Activated B cell treated with CpG ODN at 0.5 μM for 24 hours (primary cell): ENCODE data around the gene WBP2NL. TPM values are rescaled to one million over a fixed set of nuclear protein-coding genes. Genes with fewer than 3 reads are reported as not detected.
"Not testable (repeated sequence)": the region's sequence is repeated elsewhere in the genome, so short reads cannot be mapped to it uniquely, and the experiment has no call there.

Experiments
- ATAC-seq: fragments of 200-7000 bp; cut with Tn5 transposase; one replicate; pipeline ENCODE4 v1.10.0; 2021; ENCODE audit warnings: low read depth, mild to moderate bottlenecking, moderate library complexity
- CTCF ChIA-PET: fragments of 350-600 bp; sonication (Branson Sonifier 250); formaldehyde crosslinking; loops from one replicate; lab custom pipeline; 2021; ENCODE audit warnings: antibody characterized with exemption; lab: Charles Lee
- POLR2A ChIA-PET: fragments of 350-600 bp; sonication (Branson Sonifier 250); formaldehyde crosslinking; loops from one replicate; lab custom pipeline; 2021; ENCODE audit warnings: antibody characterized with exemption; lab: Charles Lee
- DNase-seq: peaks from one replicate; pipeline ENCODE4 v3.0.0; 2022
- H3K27ac Mint-ChIP-seq: one replicate; pipeline ENCODE4 v1.8.0; 2020; ENCODE audit warnings: mixed read lengths
- H3K27me3 Mint-ChIP-seq: one replicate; pipeline ENCODE4 v1.8.0; 2021; ENCODE audit warnings: mixed read lengths
- H3K36me3 Mint-ChIP-seq: one replicate; pipeline ENCODE4 v1.8.0; 2021; ENCODE audit warnings: low read depth, mixed read lengths
- H3K4me1 Mint-ChIP-seq: one replicate; pipeline ENCODE4 v1.8.0; 2021; ENCODE audit warnings: mixed read lengths
- H3K4me3 Mint-ChIP-seq: one replicate; pipeline ENCODE4 v1.8.0; 2020; ENCODE audit warnings: mild to moderate bottlenecking, mixed read lengths
- H3K9me3 Mint-ChIP-seq: one replicate; pipeline ENCODE4 v1.8.0; 2020; ENCODE audit warnings: mixed read lengths
- CTCF ChIP-seq: fragments of 200-600 bp; IDR thresholded peaks from one replicate; pipeline ENCODE4 v1.8.0; 2022; ENCODE audit warnings: antibody characterized with exemption, mild to moderate bottlenecking
- intact Hi-C: fragments of 100-400 bp; cut with micrococcal nuclease; formaldehyde crosslinking; loops from one replicate; pipeline ENCODE4 v1.15.1; 2024
- total RNA-seq: library from RNA; stranded (reverse); gene quantifications from 2 replicates; pipeline ENCODE4 v1.2.3, GENCODE V29; 2022

WBP2NL gene, protein sequence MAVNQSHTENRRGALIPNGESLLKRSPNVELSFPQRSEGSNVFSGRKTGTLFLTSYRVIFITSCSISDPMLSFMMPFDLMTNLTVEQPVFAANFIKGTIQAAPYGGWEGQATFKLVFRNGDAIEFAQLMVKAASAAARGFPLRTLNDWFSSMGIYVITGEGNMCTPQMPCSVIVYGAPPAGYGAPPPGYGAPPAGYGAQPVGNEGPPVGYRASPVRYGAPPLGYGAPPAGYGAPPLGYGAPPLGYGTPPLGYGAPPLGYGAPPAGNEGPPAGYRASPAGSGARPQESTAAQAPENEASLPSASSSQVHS
- total RNA-seq: 6.8 and 7.8 TPM in 2 replicates

DNA sequence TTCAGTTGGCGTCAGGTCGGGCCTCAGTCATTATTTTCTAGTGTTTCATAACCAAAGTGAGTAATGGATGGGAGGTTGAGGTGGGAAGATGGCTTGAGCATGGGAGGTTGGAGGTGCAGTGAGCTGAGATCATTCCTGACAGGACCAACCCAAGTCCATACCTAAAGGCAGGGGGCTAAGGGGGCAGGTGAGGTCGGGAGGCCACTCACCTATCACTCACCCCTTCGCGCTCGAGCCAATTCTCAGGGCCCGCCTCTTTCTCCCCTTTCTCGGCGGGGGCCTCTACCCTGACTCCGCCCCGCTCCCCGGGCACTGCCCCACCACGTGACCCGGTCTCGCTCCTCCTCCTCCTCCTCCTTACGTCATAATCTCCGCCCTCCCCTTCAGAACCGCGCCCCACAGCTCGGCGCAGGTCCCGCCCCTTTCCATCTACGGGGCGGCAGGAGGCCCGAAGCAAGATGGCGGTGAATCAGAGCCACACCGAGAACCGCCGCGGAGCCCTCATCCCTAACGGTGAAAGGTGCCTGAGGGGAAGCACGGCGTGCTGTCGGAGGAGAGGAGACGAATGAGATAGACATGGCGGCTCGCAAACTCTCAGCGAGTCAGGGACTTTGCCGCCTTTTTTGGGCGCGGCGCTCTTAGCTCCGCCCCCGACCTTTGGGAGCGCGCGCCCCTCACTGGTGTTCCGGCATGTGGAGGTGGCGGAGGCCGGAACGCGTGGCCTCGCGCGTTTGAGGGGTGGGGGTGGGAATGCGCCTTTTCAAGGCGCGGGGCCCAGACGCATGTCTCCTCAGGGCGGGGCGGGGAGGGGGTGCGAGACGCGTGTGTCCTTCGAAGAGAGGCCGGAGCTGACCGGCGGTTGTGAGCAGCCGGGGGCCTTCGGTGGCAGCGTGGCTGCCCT is at the start of gene WBP2NL:
WBP2NL (plus strand) TSS at position 428 of the 901 bp plus-strand sequence; CDS start at position 459, 31 bp downstream.
- intact Hi-C loops: loop anchor here (1.0 to 5.0 kb wide), 5 partner anchors 34 to 618 kb away; partner anchors contain the start of genes NAGA, SMDT1 and TEF
- POLR2A ChIA-PET: interaction anchor here (0.6 to 2.6 kb wide), 30 partner anchors 9 to 1016 kb away, joined by 3 to 38 read pairs (median 4); partner anchors contain the start of genes CCDC134, NAGA, NDUFA6 and SMDT1
- ATAC-seq (peak; percentile 96), DNase-seq (peak; percentile 83)
- Mint-ChIP-seq H3K4me3 (peak within 1 kb of the TSS; percentile 98), H3K36me3 (peaks cover 17% of the 10 kb centered on the region), H3K27me3 (no peaks in the 10 kb centered on the region), H3K27ac (peak within 1 kb of the TSS; percentile 98), H3K4me1 (peaks cover 22% of the 10 kb centered on the region), H3K9me3 (no peaks in the 10 kb centered on the region)
- no peak for TF ChIP-seq CTCF
- CTCF ChIA-PET: interaction anchor here (0.7 kb wide), 1 partner anchor 169 kb away, joined by 3 read pairs; no protein-coding TSS in a partner anchor

DNA sequence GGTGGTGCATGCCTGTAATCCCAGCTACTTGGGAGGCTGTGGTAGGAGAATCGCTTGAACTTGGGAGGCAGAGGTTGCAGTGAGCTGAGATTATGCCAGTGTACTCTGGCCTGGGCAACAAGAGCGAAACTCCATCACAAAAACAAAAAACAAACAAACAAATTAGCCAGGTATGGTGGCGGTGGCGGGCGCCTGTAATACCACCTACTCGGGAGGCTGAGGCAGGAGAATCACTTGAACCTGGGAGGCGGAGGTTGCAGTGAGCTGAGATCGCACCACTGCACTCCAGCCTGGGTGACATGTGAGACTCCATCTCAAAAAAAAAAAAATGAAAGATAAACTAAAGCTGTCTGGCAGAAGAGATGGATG is 49.7 kb upstream of the WBP2NL start:
- CTCF ChIA-PET: interaction anchor here (1.3 to 1.4 kb wide), 3 partner anchors 8 to 202 kb away, joined by 3 to 5 read pairs (median 3); no protein-coding TSS in a partner anchor
- ATAC-seq, H3K27me3 Mint-ChIP-seq, H3K36me3 Mint-ChIP-seq, DNase-seq, H3K9me3 Mint-ChIP-seq: not testable (repeated sequence)
- Mint-ChIP-seq H3K4me3 (peak overlapping the region; percentile 61), H3K4me1 (peaks cover 66% of the 10 kb centered on the region), H3K27ac (peak overlapping the region; percentile 87)
- POLR2A ChIA-PET: interaction anchor here (0.6 to 2.3 kb wide), 12 partner anchors 8 to 659 kb away, joined by 3 to 12 read pairs (median 6); partner anchors contain the start of genes NDUFA6 and TNFRSF13C
- intact Hi-C loops: loop anchor here (5.0 kb wide), 1 partner anchor 202 kb away; no protein-coding TSS in a partner anchor

- no peaks in the 10 kb centered on the region for H3K27me3 Mint-ChIP-seq
- peak overlapping the region; percentile 87 for H3K27ac Mint-ChIP-seq
- H3K9me3 Mint-ChIP-seq: no peaks in the 10 kb centered on the region
- H3K4me3 Mint-ChIP-seq: peak overlapping the region; percentile 61
- ChIA-PET CTCF (interaction anchor here (1.0 to 1.4 kb wide), 5 partner anchors 9 to 203 kb away, joined by 3 to 5 read pairs (median 3); no protein-coding TSS in a partner anchor), POLR2A (interaction anchor here (0.6 to 2.3 kb wide), 17 partner anchors 9 to 665 kb away, joined by 3 to 12 read pairs (median 5); partner anchors contain the start of genes NDUFA6, POLDIP3 and TNFRSF13C)
- H3K4me1 Mint-ChIP-seq: peaks cover 66% of the 10 kb centered on the region
- DNase-seq (peak; percentile 44), ATAC-seq (peak; percentile 7)
- TF ChIP-seq CTCF: no peak
- intact Hi-C loops: loop anchor here (5.0 kb wide), 1 partner anchor 202 kb away; no protein-coding TSS in a partner anchor
- H3K36me3 Mint-ChIP-seq: no peaks in the 10 kb centered on the region
Observed at GRCh38 chr22:41949297-41949965, 49.2 kb upstream of the WBP2NL start.

DNA sequence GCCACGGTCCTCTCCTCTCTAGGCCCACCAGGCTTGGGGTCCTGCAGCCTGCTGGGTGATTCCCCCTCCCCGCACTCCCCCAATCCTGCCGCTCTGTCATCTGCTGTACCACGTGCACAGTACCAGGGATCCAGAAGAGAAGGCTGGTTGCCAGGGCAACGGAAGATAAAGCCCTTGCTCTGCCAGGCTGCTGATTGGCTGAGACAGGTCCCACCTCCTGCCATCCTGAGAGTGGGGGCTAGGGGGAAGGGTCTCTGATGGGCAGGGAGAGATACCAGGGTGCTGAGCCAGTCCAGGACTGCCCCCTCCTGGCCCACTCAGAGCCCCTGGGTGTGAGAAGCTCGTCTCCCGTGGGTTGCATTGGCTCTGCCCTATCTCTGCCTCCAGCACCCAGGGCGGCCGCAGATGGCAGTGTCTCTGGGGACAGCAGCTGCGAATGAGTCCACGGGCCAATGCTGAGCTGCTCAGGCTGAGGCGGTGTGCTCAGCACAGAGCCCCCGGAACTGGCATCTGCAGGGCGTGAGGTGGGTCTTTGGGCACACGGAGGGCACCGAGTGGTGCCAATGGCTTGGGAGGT is 46.6 kb upstream of the WBP2NL start, which contains the start of gene SMIM45:
SMIM45 (plus strand) TSS at position 253 of the 577 bp plus-strand sequence.
- Mint-ChIP-seq H3K27ac (no peak within 1 kb of the TSS), H3K27me3 (no peaks in the 10 kb centered on the region), H3K4me3 (peak within 1 kb of the TSS; percentile 35), H3K4me1 (peaks cover 60% of the 10 kb centered on the region), H3K9me3 (no peaks in the 10 kb centered on the region), H3K36me3 (no peaks in the 10 kb centered on the region)
- DNase-seq: peak; percentile 57
- POLR2A ChIA-PET: interaction anchor here (0.6 to 1.5 kb wide), 7 partner anchors 8 to 138 kb away, joined by 3 to 6 read pairs (median 3); partner anchors contain the start of genes NDUFA6 and WBP2NL
- intact Hi-C loops: no loop called here
- CTCF ChIA-PET: interaction anchor here (0.6 to 1.2 kb wide), 6 partner anchors 11 to 493 kb away, joined by 3 to 8 read pairs (median 3); no protein-coding TSS in a partner anchor
- TF ChIP-seq CTCF: no peak
- ATAC-seq: peak; percentile 87
